Stimulated activated naive B cell treated with anti-CD40 and anti-IgM and Interleukin-4, amounts not matched to agents 10 μg/mL and 1 μg/mL and 100 μg/mL, for 72 hours (primary cell): ENCODE data around the gene FITM1.

ENCODE experiments used
- ATAC-seq, 2 donors: fragments of 150-1000 bp; cut with Tn5 transposase; replicated peaks; 2 replicates each; pipeline ENCODE4 v1.10.0; 2021; ENCODE audit warnings: moderate library complexity in 1 of 2
- DNase-seq: peaks from one replicate; pipeline ENCODE4 v3.0.0; 2021
- H3K27ac Mint-ChIP-seq: one replicate; pipeline ENCODE4 v1.8.0; 2022; ENCODE audit warnings: mild to moderate bottlenecking, mixed read lengths
- H3K27me3 Mint-ChIP-seq, 2 donors: one replicate each; pipeline ENCODE4 v1.8.0; 2022; ENCODE audit warnings: mixed read lengths in 2 of 2
- H3K36me3 Mint-ChIP-seq, 2 donors: one replicate each; pipeline ENCODE4 v1.8.0; 2022; ENCODE audit warnings: mixed read lengths in 2 of 2, mild to moderate bottlenecking in 1 of 2
- H3K4me1 Mint-ChIP-seq, 2 donors: one replicate each; pipeline ENCODE4 v1.8.0; 2022; ENCODE audit warnings: mixed read lengths in 2 of 2, mild to moderate bottlenecking in 1 of 2
- H3K4me3 Mint-ChIP-seq, 2 donors: one replicate each; pipeline ENCODE4 v1.8.0; 2022; ENCODE audit warnings: mild to moderate bottlenecking in 2 of 2, mixed read lengths in 2 of 2, moderate library complexity in 1 of 2
- H3K9me3 Mint-ChIP-seq, 2 donors: one replicate each; pipeline ENCODE4 v1.8.0; 2022; ENCODE audit warnings: mixed read lengths in 2 of 2, mild to moderate bottlenecking in 1 of 2

The FITM1 gene

DNA sequence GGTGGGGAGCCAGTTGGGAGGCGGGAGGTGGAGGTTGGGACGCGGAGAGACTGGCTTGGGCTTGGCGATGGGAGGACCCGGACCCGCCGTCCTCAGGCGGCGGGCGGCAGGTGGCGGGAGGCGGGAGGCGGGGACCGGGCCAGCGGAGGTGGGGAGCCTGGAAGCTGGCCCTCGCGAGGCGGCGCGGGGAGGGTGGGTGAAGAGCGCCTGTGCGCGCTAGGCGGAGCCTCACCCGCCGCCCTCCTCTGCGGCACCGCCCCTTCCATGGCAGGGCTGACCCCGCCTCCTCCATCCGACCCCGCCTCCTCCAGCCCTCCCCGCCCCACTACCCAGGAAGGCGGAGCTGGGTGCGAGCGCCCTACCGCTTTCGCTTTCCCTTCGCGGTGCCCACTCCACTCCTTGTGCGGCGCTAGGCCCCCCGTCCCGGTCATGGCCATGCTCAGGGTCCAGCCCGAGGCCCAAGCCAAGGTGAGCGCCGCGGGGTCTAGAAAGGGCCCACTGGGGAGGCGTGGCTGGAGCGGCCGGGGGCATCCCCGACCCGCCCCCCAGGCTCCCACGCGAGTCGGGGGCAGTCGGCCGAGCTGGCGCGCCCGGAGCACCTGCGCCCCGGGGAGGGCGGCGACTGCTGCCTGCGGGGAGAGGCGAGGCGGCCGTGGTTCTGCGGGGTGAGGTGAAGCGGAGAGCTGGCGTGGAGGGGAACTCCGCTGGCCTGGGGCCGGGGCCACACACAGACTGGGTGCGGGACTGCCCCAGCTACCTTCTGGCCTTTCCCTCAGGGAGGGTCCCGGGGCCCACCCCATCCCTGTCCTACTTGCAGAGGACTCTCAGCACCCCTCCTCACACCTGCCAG is 5.6 kb downstream of the FITM1 start, which contains the start of gene PSME1:
TSS of gene PSME1 (plus strand) at position 361 of the 850 bp plus-strand sequence. CDS start at position 430, 69 bp downstream.
- ATAC-seq (peak; percentile 92 to 96), DNase-seq (peak; percentile 89)
- H3K36me3 Mint-ChIP-seq = peaks cover 32 to 35% of the 10 kb centered on the region in 2 donors
- H3K4me1 Mint-ChIP-seq = peaks cover 45 to 65% of the 10 kb centered on the region in 2 donors
- H3K27me3 Mint-ChIP-seq = no peaks in the 10 kb centered on the region
- H3K9me3 Mint-ChIP-seq = no peaks in the 10 kb centered on the region
- peak within 1 kb of the TSS; percentile 97 for H3K27ac Mint-ChIP-seq
- peak within 1 kb of the TSS; percentile 90 to 93 for H3K4me3 Mint-ChIP-seq

DNA sequence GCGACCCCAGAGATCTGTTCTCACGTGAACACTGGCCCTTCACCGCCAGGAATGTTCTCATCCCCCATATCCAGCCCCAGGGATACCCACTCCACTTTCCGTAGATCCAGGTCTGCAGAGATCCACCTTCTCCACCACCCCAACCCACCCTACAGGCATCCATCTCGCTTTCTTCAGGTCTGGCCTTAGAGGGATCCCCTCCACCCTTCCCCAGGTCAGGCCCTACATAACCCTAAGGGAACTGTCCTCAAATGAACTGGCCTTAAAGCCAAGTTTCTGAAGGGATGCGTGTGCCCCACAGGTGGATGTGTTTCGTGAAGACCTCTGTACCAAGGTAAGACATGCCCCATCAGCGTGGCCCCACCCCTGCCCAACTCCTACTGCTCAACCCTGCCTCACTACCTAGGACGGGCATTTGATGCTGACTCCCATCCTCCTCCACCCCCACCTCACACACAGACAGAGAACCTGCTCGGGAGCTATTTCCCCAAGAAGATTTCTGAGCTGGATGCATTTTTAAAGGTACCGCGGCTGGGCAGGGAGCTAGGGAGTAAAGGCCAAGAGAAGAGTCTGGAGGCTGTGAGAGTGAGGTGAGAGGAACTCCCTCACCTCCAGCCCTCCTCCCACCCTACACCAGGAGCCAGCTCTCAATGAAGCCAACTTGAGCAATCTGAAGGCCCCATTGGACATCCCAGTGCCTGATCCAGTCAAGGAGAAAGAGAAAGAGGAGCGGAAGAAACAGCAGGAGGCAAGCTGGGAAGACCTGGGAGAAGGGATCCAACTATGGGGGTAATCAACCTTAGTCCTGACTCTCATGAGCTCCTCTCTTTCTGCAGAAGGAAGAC is 6.4 kb downstream of the FITM1 start:
- peak overlapping the region; percentile 90 to 93 for H3K4me3 Mint-ChIP-seq
- no peaks in the 10 kb centered on the region for H3K27me3 Mint-ChIP-seq
- H3K36me3 Mint-ChIP-seq = peaks cover 30 to 35% of the 10 kb centered on the region in 2 donors
- H3K9me3 Mint-ChIP-seq = no peaks in the 10 kb centered on the region
- no peak for DNase-seq
- no peak for ATAC-seq
- peak overlapping the region; percentile 97 for H3K27ac Mint-ChIP-seq
- H3K4me1 Mint-ChIP-seq = peaks cover 45 to 63% of the 10 kb centered on the region in 2 donors

DNA sequence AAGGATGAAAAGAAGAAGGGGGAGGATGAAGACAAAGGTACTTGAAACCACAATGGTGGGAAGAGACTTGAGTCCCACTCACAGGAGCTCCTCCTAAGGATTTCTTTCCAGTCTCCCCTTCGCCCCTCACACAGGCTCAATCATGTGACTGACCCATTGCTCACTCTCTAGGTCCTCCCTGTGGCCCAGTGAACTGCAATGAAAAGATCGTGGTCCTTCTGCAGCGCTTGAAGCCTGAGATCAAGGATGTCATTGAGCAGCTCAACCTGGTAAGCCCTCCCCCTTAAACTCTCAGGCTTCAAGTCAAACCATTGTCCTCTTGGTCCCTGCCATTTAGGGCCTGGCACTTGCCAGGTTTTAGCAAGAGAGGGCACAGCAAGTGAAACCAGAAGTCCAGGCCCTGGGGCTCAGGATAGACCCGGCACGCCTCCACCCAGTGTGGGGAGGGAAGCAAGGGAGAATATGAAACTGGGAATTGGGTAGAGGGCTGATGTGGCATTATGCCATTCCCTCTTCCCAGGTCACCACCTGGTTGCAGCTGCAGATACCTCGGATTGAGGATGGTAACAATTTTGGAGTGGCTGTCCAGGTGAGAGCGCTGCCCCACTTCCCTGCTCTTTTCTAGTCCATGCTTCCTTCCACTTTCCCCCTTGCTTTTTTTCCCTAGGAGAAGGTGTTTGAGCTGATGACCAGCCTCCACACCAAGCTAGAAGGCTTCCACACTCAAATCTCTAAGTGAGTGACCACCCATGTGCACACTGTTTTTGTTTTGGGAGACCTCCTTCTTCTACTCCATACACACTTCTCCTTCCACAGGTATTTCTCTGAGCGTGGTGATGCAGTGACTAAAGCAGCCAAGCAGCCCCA is 7.3 kb downstream of the FITM1 start:
- peaks cover 29 to 37% of the 10 kb centered on the region in 2 donors for H3K36me3 Mint-ChIP-seq
- DNase-seq = no peak
- peak overlapping the region; percentile 74 for H3K27ac Mint-ChIP-seq
- H3K4me3 Mint-ChIP-seq = peak overlapping the region; percentile 90 to 93
- peaks cover 43 to 63% of the 10 kb centered on the region in 2 donors for H3K4me1 Mint-ChIP-seq
- no peaks in the 10 kb centered on the region for H3K9me3 Mint-ChIP-seq
- ATAC-seq = no peak
- no peaks in the 10 kb centered on the region for H3K27me3 Mint-ChIP-seq

DNA sequence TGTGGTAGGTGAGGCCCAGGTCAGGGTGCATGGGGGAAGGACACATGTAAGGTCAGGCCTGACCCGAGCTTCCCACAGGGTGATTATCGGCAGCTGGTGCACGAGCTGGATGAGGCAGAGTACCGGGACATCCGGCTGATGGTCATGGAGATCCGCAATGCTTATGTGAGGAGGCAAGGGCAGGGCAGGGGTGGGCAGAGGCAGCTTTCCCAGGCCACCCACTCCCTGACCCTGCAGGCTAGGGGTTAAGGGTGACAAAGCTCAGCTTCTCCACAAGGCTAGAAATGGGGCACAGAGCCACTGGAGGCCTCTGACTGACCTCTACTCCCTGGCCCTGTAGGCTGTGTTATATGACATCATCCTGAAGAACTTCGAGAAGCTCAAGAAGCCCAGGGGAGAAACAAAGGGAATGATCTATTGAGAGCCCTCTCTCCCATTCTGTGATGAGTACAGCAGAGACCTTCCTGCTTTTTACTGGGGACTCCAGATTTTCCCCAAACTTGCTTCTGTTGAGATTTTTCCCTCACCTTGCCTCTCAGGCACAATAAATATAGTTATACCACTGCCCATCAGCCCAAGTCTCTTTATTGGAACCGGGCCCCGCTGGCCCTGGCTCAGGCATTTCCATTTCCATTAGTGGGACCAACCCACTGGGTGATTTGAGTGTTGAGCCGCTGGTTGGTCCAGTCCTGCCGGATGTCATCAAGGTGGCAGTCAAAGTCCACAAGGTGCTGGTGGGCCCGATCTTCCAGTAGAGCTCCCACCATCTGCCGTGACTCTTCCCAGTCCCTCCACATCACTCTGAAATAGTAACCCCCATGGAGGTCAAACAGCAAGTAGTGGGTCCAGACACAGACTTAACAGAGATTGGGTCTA is 8.2 kb downstream of the FITM1 start:
- Mint-ChIP-seq H3K4me3 (peak overlapping the region; percentile 62 to 77), H3K27ac (peak overlapping the region; percentile 74), H3K36me3 (peaks cover 37 to 45% of the 10 kb centered on the region in 2 donors), H3K9me3 (no peaks in the 10 kb centered on the region), H3K27me3 (no peaks in the 10 kb centered on the region), H3K4me1 (peaks cover 48 to 69% of the 10 kb centered on the region in 2 donors)
- no peak for DNase-seq
- no peak for ATAC-seq

DNA sequence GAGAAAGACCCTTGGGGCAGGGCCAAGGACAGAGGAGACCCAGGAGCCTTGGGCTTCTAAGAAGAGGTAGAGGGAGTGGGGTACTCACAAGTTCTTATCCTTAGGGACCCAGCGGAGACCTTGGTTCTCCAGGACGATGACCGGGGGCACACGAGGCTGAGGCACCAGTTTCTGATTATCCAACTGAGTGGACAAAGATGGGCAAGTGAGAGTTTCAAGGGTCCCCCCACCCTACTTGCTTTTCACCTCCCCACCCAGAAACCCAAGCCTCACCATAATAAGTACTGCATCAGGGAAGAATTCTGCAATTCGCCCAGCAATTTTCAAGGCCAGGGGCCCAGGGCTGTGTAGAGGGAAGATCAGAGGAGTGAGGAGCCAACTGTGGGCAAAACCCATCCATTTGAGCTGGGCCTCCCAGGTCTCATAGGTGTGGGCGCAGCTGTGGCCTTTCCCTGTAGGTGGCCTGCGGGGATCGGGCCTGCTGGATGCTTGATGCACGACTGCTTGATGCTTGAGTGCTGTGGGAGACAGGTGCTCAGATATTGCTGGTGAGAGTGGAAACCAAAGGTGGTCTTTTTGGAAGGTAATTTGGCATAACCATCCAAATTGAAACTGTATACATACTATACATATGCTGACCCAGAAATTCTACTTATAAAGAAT is 8.9 kb downstream of the FITM1 start:
- peaks cover 41 to 52% of the 10 kb centered on the region in 2 donors for H3K36me3 Mint-ChIP-seq
- ATAC-seq (no peak), DNase-seq (no peak)
- H3K4me3 Mint-ChIP-seq = peak overlapping the region; percentile 62 to 77
- H3K27me3 Mint-ChIP-seq = no peaks in the 10 kb centered on the region
- peaks cover 51 to 76% of the 10 kb centered on the region in 2 donors for H3K4me1 Mint-ChIP-seq
- no peaks in the 10 kb centered on the region for H3K9me3 Mint-ChIP-seq
- peak overlapping the region; percentile 75 for H3K27ac Mint-ChIP-seq

DNA sequence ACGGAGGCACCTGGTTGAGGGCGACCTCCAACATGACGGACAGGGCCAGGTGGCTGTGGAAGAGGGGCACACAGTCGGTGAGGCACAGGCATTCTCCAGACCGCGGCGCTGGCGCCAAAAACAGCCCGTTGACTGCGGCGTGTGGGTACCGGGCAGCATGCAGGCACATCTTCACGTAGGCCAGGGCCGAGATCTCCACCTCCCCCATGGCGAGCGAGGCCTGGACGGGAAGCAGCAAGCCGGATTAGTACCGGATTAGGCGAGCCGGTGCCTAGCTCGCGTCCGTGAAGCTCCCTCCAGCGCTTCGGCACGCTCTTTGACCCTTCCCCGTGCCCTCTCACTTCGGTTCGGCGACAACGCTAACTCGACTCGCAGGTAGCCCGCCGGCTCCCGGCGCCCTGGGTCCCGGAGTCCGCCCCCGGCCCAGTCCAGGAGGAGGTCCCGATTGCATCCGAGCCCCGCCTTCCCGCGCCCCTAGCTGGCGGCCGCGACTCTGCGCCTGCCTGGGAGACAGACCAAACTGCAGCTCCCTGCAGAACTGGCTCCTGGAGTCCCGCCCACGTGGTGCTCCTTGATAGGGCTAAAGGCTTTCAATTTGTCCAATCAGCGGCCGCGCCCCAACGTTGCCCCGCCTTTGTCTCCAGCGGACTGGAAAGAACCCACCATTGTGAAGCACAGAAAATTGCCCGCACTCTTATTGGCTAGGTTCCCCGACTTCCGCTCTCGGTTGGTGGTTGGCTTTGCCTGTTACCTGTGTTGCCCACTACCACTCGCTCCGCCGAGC is 10.8 kb downstream of the FITM1 start, which contains the start of gene EMC9:
TSS of gene EMC9 (minus strand) at position 495 of the 784 bp plus-strand sequence. CDS start at position 208, 287 bp downstream.
- Mint-ChIP-seq H3K4me1 (peaks cover 56 to 86% of the 10 kb centered on the region in 2 donors), H3K4me3 (peak within 1 kb of the TSS; percentile 85 to 94), H3K36me3 (peaks cover 54 to 67% of the 10 kb centered on the region in 2 donors), H3K27ac (peak within 1 kb of the TSS; percentile 88), H3K27me3 (no peaks in the 10 kb centered on the region), H3K9me3 (no peaks in the 10 kb centered on the region)
- DNase-seq = peak; percentile 98
- peak; percentile 88 to 89 for ATAC-seq

DNA sequence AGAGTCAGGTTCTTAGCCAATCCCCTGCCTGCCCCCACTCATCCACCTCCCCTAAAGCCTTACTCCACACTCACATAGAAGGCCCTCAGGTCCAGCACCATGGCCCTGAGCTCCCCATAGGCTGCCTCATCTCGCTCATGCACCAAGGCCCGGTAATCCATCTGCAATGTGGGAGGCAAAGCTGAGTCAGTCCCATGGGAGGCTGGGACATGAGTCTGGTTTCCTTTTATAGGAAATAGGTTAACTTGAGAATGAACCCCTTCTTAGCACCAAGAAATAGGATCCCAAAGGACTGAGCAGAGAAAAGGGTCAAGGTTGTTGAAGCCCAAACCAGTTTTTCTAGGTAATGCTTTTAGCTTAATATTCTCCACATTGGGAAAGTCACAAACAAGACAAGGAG is 13.1 kb downstream of the FITM1 start:
- Mint-ChIP-seq H3K27ac (no peak overlapping the region), H3K4me1 (peaks cover 46 to 77% of the 10 kb centered on the region in 2 donors), H3K27me3 (no peaks in the 10 kb centered on the region), H3K4me3 (no peak overlapping the region), H3K36me3 (peaks cover 46 to 55% of the 10 kb centered on the region in 2 donors), H3K9me3 (no peaks in the 10 kb centered on the region)
- ATAC-seq = no peak
- no peak for DNase-seq

DNA sequence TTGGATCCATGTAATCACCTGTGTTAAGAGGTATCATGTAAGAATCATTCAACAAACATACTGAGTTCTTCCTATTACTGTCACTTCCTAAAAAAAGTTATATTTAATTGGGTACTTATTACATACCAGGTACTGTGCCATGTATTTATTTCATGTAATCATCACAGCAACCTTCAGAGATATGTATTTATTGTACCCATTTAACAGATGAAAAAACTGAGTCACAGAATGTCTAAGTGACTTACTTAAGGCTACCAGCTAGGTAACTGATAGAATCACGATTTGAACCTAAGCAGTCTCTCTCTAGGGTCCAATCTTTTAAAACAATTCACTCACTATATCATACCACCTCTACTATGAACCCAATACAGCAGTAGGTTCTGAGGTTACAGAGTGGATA is 14.0 kb downstream of the FITM1 start:
- Mint-ChIP-seq H3K36me3 (peaks cover 43 to 52% of the 10 kb centered on the region in 2 donors), H3K4me1 (peaks cover 43 to 77% of the 10 kb centered on the region in 2 donors), H3K9me3 (no peaks in the 10 kb centered on the region), H3K27me3 (no peaks in the 10 kb centered on the region), H3K4me3 (no peak overlapping the region), H3K27ac (no peak overlapping the region)
- ATAC-seq (no peak), DNase-seq (no peak)

DNA sequence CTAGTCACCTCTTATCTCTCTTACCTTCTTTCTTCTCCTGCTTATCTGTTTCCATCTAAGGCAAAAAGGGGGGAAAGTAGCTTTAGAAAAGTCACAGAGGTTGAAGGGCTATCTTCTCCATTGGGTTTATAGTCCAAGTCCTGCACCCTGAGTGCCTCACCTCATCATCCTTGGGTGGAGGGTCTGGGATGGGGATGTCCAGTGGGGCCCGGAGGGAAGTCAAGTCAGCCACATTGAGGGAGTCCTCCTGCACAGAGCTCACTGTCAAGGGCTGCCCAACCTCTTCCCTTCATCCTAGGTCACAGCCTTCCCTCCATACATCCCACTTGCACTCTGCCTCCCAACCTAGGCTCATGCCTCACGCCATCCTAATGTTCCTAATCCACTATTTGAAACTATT is 14.8 kb downstream of the FITM1 start:
- DNase-seq = no peak

DNA sequence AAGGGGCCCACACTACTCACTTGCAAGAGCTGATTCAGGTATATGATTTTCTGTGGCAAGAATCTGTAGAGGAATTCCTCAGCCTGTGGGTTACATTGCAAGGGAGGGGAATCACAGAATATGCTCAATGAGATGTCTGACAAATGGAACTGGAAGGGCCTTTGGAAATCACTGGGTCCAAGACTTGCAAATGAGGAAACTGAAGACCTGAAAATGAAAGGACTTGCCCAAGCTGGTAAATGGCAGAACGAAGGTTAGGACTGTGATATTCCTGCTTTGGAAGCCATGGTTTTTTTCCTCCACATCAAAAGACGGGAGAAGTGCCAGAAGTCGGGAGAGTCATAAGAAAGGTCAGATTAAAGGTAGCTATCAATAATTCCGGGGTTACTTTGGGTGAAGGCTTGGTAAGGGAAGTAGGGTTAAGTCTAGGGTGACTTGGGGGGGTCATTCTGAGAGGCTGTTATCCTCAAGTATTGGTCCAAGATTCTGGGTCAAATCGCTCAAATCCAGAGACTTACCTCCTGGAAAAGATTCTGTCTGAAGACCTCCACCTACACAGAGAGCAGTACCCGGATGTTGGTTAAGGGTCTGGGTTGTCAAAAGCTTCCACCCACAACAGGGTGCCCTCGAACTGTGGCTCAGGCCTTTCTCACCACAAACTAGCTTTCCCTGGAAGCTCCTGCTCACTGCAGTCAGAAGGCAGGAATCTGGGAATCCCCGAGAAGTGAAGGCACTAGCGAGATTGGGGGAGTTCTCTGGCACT is 15.4 kb downstream of the FITM1 start:
- peaks cover 49 to 56% of the 10 kb centered on the region in 2 donors for H3K36me3 Mint-ChIP-seq
- H3K27me3 Mint-ChIP-seq = no peaks in the 10 kb centered on the region
- peak overlapping the region; percentile 97 for H3K27ac Mint-ChIP-seq
- H3K4me3 Mint-ChIP-seq = peak overlapping the region; percentile 96 to 97
- H3K4me1 Mint-ChIP-seq = peaks cover 44 to 76% of the 10 kb centered on the region in 2 donors
- DNase-seq = no peak
- ATAC-seq = no peak
- H3K9me3 Mint-ChIP-seq = no peaks in the 10 kb centered on the region

More for the DNA sequence above, 14.8 kb downstream of the FITM1 start:
- no peaks in the 10 kb centered on the region for H3K27me3 Mint-ChIP-seq
- peaks cover 43 to 53% of the 10 kb centered on the region in 2 donors for H3K36me3 Mint-ChIP-seq
- H3K9me3 Mint-ChIP-seq = no peaks in the 10 kb centered on the region
- ATAC-seq = no peak
- H3K4me1 Mint-ChIP-seq = peaks cover 44 to 75% of the 10 kb centered on the region in 2 donors
- H3K27ac Mint-ChIP-seq = peak overlapping the region; percentile 97
- H3K4me3 Mint-ChIP-seq = peak overlapping the region; percentile 96 to 97

DNA sequence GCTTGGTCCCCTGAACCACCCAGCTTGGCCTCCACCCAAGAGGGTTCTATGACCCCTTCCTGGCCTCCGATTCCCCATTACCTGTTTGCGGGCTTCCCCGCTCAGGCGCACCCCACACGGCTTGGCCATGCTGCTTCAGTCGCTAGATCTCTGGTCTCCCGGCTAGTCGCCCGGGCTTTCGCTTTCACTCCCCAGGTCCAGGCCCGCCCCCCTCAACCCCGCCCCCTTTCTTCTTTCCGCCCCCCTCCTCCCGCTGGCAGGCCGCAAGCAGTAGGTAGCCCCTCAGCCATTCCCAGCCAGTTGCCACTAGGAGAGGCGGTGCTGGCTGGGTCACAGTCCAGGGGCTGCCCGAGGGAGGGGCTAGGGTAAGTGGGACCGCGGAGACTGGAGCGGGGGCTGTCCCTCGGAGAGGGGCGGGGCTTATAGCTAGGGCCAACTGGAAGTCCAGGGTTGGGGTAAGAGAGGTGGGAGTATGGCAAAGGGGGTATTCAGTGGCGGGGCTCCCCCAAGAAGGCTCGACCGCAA is 16.1 kb downstream of the FITM1 start, which contains the start of gene PSME2:
TSS of gene PSME2 (minus strand) at position 158 of the 525 bp plus-strand sequence. CDS start at position 129, 29 bp downstream.
- Mint-ChIP-seq H3K9me3 (no peaks in the 10 kb centered on the region), H3K27me3 (no peaks in the 10 kb centered on the region), H3K36me3 (peaks cover 54 to 59% of the 10 kb centered on the region in 2 donors), H3K4me1 (peaks cover 45 to 76% of the 10 kb centered on the region in 2 donors), H3K4me3 (peak within 1 kb of the TSS; percentile 96 to 97), H3K27ac (peak within 1 kb of the TSS; percentile 97)
- DNase-seq (peak; percentile 97), ATAC-seq (peak; percentile 79 to 80)
